GM18499 (cell line): ENCODE data around the gene PLA2G12B.

Experiments
- ATAC-seq: cut with Tn5 transposase; IDR thresholded peaks from one replicate; pipeline ENCODE4 v1.9.1; 2021; ENCODE audit warnings: moderate number of reproducible peaks; ENCODE audit not compliant: insufficient read depth, unreplicated experiment

PLA2G12B gene

GRCh38 chr10:72895236-72895850, 59.3 kb downstream of the PLA2G12B start:
- no peak for ATAC-seq

- no peak for ATAC-seq
These were observed 61.3 kb downstream of the PLA2G12B start, which contains the start of gene OIT3 for GRCh38 chr10:72893136-72893798. TSS of gene OIT3 (plus strand) at chr10:72893739. CDS start at chr10:72893799, 60 bp downstream.

- no peak for ATAC-seq
These were observed 64.5 kb downstream of the PLA2G12B start for GRCh38 chr10:72890086-72890485.

- ATAC-seq: no peak
These were observed 65.2 kb downstream of the PLA2G12B start for GRCh38 chr10:72889391-72889831.

DNA sequence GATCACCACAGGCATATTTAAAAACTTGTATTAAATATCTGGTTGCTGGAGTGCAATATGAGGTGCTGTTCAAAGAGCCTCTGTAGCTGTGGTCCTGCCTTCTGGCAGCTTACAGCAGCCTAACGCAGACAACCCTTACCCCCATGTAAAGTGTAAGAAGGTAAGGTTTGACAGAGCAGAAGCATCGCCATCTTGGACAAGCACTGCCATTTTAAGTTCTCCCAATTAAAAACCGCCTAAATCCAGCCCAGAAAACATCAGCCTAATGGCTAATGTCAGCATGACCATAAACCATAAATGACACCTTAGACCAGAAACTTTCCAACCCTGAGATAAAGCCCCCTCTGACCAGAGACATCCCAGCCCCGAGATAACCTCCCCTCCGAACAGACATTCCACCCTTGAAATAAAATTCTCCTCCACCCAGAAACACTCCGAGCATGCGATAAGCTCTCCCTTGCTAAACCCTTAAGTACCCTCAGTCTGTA, 66.4 kb downstream of the PLA2G12B start:
- ATAC-seq: no peak

DNA sequence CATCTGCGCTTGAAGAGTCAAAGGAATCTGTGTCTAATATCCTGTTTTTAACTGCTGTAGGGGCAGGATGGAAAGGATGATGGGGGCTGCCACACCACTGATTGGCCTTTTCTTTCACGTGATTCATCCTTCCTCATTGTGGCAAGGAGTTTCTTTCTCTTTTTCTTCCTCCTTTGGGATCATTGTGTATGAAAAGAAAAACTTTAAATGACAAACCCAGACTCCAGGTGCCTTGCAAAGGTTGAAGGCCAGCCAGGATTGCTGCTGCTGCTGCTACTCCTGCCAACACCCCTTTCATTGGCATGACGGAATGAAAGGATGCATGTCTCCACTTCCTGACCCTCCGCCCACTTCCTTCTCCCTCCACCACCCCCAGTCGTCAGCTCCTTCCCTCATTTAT, 67.6 kb downstream of the PLA2G12B start:
- ATAC-seq: no peak

GRCh38 chr10:72886621-72887020, 68.0 kb downstream of the PLA2G12B start:
- ATAC-seq: no peak

DNA sequence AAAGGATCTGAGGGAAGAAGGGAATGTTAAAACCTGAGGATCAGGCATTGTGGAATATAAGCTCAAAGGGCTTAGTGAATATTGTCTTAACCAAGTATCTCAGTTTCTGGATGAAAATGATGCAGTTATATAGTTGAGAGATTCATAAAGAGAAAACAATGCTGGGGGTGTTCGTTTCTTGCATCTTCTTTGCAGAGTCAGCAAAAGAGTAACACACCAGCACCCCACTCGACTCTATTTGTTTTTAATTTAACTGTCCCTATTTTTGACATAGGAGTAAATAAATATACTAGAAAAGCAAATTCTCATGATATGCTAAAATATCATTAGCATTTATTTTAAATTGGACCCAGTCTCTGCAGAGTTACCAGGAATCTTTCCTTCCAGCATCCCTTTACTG, 68.7 kb downstream of the PLA2G12B start:
- no peak for ATAC-seq
